Superior temporal gyrus (tissue), 1 donor: ENCODE data around the gene EPHA7.

Source experiments
- DNase-seq: peaks from one replicate; pipeline ENCODE4 v3.0.0-alpha.2; 2016; ENCODE audit errors: extremely low spot score

Gene EPHA7

DNA sequence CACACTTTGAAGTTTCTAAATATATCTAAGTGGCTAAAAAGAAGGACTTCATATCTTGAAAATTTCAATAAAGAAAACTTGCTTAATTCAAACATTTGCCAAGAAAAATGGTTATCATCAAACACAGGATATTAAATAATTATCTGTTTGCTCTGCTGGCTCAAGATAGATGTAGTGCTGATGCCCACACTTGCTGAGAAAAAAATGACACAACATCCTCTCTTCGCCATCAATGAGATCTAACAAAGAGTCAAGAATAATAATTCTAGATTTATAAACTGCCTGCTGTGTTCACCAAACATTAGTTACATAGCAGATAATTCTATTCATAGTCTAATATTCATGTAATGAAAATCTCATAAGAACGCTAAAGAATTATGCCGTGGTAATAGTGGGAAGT, 93.6 kb downstream of the EPHA7 start:
- no peak for DNase-seq

DNA sequence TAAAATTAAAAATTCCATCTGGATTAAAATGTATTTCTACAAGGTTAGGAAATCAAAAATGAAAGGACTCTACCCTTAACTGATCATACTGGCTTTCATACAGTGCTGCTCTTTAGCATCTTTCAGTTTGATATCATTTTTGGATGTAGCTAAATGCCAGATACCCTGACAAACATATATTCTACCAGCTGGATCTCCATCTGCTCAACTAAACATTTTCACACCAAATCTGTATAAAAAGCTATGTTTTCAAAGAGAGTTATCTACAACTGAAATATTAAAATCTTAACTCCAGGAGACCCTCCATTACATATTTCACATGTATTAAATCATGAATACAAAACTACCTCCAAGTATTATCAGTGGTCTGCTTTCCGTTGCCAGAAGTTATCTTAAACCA, 95.7 kb downstream of the EPHA7 start:
- peak; percentile 66 for DNase-seq

DNA sequence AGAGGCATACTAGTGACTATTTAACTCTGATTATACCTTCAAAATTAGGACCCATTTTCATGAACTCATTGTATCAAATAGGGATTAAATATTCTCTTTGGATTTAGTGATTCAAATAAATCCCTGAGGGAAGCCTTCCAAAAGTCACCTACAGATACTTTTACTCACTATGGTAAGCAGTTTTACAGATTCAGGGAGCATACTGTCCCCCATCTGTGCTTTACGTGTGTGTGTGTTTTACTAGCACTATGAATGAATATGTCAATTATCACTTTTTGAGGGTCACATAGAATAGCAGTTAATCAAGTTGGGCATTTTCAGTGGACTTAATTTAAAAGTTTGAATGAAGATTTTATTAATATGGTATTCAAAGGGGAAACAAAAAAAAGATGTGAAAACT, 96.7 kb downstream of the EPHA7 start:
- DNase-seq, result no peak

DNA sequence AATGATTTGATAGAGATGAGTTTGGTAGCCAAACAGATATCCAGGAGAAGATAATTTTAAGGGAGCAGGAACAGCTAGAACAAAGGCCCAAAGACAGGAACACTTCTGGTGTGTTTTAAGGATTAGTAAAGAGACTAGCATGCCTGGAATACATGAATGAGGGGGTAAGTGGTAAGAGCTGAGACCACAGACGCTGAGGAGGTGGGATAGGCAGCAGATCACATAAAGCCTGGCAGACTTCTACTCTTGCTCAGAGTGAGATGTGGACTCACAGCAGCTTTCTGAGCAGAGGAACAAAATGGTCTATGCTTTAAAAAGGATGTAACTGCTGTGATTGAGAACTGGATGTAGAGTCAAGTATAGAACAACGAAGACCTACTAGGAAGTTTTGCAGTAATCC, 100.1 kb downstream of the EPHA7 start:
- DNase-seq, result peak; percentile 30

DNA sequence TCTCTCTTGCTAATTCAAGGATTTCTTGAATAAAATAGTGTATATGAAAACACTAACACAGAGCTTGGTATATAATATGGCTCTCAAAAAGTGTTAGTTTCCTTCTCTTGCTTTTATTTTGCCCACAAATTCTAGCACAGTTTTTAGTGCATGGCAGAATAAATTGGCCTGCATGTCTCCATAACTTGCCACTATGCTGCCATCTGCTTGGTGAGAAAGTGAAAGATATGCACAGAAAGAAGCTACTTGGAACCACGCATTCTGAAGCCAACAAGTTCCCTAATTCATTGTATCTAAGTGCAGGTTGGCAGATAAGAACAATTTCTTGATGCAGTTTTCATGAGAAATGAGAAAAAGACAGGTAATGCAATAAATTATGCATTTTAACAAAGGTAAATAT, 101.2 kb downstream of the EPHA7 start:
- peak; percentile 46 for DNase-seq

DNA sequence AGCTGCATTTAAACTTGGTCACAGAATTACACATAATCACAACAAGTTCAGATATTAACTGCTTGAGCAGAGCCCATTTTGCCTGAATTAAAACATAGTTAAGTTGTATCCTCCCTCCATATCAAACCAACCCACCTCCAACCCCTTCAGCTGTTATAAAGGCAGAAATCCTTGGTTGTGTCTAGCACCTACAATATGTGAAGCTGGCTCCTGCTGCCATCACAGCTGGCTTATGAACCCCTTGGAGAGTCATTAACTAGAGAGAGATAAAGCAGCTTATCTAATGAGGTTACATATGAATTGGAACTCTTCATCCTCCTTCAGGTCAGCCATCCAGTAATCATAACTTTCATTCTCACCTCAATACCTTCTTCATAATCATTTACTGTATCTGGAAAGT, 101.8 kb downstream of the EPHA7 start:
- no peak for DNase-seq

DNA sequence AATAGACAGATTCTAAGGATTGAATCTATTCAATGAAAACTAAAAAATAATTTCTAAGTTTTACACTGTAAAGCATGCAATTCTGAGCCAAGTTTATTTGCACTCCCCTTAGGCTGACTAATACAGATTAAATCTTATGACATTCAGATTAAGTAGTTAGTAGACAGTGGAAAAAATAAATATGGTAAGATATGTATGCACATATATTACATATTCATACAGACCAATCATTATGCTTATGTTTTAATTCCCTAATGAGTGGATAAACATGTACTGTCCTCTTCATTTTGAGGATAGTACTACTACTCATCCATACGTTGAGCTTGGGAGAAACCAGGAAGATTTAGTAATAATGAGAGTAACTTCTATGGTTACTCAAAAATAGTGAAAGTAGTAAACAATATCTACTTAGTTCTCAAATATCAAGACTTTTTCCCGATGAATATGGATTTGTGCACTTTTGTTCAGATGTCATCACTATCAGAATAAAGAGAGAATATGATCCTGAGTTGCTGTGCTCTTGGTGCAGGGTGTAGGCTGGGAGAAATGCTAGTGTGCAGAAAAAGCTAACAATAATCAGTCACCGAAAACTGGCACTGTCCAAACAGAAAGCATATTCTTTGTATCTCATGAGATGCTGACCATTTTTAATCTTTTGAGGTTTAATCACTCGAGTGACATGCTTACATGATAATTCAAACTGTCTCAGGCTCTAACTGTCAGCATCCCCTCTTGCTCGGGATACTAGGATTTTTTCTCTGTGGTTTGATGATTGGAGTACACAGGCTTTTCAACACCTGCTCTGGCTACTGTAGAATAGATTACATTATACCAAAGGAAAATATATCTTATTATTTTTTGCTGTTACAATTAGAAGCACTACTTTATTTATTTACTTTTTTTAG, 111.6 kb downstream of the EPHA7 start:
- DNase-seq, result no peak

DNA sequence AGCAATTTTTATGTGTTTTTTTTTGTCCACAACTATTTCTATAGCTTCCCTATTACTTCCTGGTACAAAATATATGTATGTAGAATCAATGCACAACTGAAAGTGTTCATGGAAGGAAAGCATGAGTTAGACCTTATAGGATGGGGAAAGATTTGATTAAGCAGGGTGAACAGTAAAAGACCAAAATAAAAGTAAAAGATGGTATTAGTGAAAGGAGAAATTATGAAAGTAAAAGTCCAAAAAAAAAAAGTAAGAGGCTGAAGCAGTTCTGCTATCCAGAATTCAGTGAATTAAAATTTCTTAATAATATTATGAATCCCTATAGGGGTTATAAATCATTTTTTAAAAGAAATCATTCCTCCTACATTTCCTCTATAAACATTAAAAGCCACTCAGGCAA, 114.3 kb downstream of the EPHA7 start:
- no peak for DNase-seq

DNA sequence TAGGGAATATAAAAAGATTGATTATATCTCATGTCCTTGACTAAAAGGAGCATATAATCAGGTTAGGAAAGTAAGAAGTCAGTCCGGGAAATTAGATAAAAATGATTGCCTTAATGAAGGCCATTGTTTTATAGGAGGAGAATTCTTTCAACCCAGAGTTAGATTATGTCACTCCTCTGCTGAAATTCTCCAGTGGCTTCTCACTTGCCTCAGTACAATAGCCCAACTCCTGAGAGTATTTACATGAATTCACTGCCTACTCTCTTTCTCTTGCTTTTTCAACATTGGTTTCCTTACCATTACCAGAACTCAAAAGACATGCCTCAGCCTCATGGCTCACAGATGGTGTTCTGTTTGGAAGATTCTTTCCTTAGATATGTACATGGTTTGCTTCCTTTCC, 114.9 kb downstream of the EPHA7 start:
- no peak for DNase-seq

DNA sequence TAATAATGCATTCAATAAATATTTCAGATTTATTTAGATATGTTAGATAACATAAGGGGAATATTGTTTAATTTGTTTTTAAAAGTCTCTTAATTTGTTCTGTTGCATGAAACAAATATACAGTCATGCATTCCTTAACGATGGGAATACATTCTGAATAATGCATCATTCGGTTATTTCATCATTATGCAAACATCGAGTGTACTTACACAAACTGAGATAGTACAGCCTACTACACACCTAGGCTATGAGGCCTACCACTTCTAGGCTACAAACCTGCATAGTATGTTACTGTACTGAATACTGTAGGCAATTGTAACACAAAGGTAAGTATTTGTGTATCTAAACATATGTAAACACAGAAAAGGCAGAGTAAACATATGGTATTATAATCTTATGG, 118.7 kb downstream of the EPHA7 start:
- no peak for DNase-seq

DNA sequence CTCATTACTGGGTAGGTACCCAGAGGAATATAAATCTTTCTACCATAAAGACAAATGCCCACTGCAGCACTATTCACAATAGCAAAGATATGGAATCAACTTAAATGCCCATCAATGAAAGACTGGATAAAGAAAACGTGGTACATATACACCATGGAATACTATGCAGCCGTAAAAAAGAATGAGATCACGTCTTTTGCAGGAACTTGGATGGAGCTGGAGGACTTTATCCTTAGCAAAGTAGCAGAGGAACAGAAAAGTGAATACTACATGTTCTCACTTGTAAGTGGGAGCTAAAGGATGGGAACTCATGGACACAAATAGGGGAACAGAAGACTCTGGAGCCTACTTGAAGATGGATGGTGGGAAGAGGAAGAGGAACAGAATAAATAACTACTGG, 119.7 kb downstream of the EPHA7 start:
- no peak for DNase-seq

DNA sequence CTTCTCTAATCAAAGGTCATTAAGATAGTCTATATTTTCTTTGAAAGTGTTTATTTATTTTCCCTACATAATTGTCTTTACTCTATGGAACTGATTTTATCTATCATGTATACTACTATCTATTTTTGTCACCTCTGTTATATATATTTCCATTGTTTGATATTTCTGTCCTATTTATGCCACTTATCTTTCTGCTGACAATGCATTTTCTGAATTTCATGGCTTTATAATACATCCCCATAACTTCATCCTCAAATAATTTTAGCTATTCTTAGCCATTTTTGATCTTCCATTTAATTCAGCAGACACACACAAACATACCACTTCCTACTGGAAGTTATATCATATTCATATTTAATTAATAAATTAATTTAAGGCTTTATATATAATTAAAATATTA, 123.7 kb downstream of the EPHA7 start:
- no peak for DNase-seq

DNA sequence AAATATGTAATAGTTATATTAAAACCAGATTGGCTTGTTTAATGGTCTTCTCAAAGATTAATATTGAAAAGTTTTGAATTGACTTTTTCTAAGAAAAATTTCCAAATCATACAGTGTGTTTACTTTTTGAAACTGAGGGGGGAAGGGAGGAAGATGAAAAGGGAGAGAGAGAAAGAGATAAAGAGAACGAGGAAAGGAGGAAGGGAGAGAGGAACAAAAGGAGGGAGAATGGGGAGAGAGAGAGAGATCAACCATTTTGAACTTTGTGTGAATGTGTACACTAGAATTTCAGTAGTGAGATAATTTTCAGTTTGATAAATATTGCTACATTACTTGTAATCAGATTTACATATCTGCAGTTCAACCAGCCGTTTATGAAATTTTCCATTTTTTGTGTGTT, 124.5 kb downstream of the EPHA7 start:
- no peak for DNase-seq

DNA sequence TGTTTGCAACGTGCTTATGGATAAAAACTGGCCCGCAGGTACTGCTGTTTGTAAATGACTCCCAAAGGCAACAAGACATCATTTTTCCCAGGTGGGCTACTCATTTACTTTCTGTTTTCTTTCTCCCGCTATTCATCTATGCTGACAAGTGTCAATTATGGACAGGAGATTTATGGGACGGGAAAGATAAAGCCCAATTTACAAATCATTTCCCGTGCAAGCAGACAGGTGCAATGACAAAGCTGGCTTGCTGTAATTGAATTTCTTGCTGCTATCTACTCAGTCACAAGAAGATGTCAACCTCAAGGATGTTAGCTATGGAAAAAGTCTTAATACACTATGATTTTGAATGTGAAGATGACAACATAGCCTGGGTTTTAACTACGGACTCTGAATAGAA, 125.5 kb downstream of the EPHA7 start:
- DNase-seq, result no peak

DNA sequence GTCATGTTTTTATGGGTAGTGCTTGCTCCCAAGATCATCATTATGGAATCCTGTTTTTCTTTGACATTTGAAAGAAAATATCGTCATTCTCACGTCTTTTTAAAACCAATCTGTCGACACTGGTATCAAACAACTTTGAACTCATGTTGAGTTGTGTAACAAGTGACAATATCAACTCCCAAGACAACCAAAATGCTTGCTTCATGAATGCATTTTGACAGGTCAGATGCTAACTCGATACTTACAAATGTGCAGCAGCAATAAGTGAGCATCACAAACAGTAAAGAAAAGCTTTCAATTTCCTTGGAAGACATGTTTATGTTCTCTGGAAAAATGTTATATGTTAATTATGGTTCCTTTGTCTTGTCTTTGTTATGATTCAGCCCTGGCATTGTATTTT, 125.9 kb downstream of the EPHA7 start:
- no peak for DNase-seq

DNA sequence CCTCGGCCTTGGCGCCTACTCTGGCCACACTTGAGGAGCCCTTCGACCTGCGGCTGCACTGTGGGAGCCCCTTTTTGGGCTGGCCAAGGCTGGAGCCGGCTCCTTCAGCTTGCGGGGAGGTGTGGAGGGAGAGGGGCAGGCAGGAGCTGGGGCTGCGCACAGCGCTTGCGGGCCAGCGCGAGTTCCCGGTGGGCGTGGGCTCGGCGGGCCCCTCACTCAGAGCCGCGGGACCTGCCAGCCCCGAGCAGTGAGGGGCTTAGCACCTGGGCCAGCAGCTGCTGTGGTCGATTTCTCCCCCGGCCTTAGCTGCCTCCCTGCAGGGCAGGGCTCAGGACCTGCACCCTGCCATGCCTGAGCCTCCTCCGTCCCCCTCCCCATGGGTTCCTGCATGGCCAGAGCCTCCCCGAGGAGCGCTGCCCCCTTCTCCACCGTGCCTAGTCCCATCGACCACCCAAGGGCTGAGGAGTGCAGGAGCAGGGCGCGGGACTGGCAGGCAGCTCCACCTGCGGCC, 136.8 kb downstream of the EPHA7 start:
- DNase-seq, result no peak

DNA sequence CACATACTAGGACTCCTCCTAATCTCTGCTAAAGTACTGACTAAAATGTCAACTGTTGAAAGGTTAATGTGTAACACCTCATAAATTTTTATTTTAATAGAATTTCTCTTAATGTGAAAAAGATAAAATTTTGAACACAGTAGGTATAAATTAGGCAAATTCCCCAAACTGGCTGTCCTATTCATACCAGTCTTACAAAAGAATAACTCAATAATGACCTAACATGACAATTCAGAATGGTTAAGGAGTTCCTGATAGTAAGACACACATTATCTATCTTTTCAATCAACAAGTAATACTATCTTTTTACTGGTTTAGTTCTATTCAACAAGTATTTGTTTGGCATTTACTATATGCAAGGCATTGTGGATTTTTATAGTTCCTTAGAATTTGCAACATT, 141.1 kb downstream of the EPHA7 start:
- no peak for DNase-seq

DNA sequence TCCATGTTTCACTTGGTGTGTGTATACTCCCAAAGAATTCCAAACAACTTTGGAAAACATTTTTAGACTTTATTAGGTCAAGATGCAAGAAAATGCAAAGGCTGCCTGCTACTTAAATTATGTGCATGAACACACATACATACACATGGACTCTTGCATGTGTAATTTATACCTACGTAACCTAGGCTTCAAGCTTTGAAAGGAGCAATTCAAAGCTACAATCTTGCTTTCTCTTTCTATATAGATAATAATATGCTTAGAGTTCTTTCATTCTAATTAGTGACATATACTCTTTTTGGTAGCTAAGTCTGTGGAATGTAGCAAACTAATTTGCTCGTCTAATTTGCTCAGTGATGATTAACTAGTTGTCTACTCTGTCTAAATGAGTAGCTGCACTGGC, 146.5 kb downstream of the EPHA7 start:
- no peak for DNase-seq

DNA sequence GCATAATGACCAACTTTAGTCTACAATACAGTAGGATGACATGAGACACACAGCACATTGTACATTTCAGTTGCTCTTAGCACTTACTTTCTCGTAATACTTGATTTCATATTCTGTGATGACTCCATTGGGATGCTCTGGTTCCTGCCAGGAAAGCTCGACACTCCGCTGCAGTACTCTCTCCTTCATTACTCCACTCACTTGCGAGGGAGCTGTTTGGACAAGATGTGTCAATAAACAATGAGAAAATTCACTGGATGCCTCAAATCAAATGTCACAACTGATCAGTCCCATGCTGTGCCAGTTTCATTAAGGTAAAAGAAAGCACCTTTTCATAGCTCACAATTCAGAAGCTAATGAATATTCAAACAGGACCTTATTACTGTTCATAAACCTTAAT, 147.1 kb downstream of the EPHA7 start:
- no peak for DNase-seq

DNA sequence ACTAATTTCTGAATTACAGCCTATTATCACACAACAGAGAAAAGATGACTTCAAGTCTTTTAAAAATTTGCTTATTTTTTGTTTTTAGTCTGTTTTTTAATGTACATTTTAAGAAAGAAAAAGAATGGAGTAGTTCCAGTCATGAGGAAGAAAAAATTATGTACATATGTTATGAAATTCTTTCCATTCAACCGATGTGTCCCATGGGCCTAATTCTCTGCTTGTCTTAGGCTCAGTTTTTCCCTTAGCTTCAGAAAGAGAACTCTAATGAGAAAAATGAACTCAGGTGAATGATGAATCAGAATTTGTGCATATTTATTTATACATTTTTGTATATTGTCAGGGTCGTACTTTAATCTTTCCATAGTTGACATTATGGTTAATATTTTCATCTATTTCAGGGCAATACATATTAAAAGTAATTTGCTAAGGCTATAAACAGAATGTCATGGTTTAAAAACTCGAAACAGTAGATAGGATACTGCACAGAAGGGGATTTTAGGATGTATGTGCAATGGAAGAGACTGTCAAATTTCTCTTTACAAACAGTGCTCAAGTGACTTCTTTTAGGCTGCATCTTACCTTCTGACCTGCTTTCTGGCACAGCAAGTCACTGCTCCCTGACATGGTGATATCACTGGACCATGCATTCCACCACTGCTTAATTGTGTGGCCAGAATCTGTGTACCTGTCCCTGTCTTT, 153.1 kb downstream of the EPHA7 start:
- DNase-seq, result no peak

DNA sequence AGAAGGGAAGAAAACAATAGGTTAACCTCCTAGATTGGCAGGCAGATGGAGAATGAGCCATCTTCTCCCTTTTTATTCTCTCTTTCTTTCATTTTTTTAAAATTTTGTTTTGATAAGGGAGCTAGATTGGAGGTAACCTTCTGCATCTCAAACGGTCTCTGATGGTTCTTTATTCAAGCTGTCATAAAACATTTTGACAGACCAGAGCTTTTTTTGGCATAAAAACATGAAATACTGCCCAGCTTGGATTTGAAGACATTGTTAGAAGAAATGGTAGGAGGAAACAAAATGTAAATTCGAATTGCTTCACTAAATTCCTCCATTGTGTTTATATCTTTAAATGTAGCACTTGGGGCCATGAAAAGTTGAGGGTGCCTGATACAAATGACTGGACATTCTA, 158.5 kb downstream of the EPHA7 start:
- DNase-seq, result no peak

DNA sequence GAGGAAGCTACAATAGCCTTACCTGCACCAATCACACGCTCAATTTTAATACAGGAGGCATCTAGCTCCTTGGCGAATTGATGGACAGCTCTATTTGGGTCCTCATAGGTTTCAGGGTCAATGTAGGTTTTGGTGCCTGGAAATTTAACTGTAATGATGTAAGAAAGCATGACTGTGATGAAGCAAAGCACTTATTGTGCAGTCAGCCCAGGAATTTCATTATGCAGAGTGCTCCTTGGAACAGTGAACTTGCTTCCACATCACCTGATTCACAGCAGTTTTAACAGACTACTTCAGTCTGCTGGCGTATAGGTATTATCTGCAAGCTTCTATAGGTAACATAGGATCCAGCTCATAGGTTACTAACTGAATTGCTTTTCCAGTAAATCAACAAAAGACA, 160.0 kb downstream of the EPHA7 start:
- no peak for DNase-seq

DNA sequence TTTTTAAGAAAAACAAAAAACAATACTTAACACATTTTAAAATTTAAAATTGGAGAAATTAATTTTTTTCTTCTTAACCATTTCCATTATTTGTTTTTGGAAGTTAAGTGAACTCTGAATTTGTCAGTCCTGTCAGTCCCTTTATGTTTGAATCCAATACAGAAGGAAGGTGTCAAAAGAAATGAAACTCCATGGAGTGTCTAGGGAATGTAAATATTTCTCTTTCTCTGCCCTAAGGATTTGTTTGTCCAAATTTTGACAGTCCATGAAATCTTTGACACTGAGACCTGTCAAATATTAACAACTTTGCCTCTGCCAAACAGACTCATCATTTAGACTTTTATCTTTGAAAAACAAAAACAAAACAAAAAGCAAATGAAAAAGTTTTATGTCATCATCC, 166.4 kb downstream of the EPHA7 start:
- DNase-seq, result no peak
